K562 (cell line): ENCODE measurements around the gene FAM234B. TPM values are rescaled to one million over a fixed set of nuclear protein-coding genes. Genes with fewer than 3 reads are reported as not detected.

Experiments used
- ATAC-seq: fragments of 200-7000 bp; cut with Tn5 transposase; 3 replicates; pipeline ENCODE4 v1.9.1; 2020; ENCODE audit warnings: moderate library complexity
- BruUV-seq: library from RNA; stranded (reverse); fragments of 400-500 nt; replicated peaks from 2 replicates; lab custom pipeline; 2021; lab: Mats Ljungman, UMichigan
- CTCF ChIA-PET: fragments of 300-600 bp; formaldehyde crosslinking; extraction: SDS; loops from one replicate; lab custom pipeline; 2021; ENCODE audit warnings: low intra/inter-chr PET ratio; lab: Yijun Ruan, JAX
- POLR2A ChIA-PET: fragments of 300-600, 350-650 bp; sonication (Branson Sonifier 250); formaldehyde crosslinking; extraction: SDS; loops from one replicate; lab custom pipeline; 2021; ENCODE audit warnings: antibody characterized with exemption, inconsistent platforms; lab: Yijun Ruan, JAX
- DNase-seq, 4 experiments: peaks; one replicate each; pipeline versions ENCODE4 v3.0.0 to v3.0.0-alpha.2; 2011 to 2018; ENCODE audit warnings: low spot score in 3 of 4, mixed read lengths in 3 of 4; ENCODE audit errors: extremely low read depth in 1 of 4
- FAIRE-seq: peaks from 2 replicates; lab custom pipeline; 2011; peaks lifted over from hg19 to GRCh38; lab: Jason Lieb, UNC
- H2AFZ ChIP-seq: 2 replicates; pipeline ENCODE4 v1.6.0; 2011; ENCODE audit warnings: low read depth, low read length, control low read depth, inconsistent platforms
- H3K27ac ChIP-seq: fragments of 200-600 bp; 3 replicates; pipeline ENCODE4 v1.8.0; 2011; ENCODE audit warnings: low read depth, mild to moderate bottlenecking, control low read depth, inconsistent platforms, low read length, moderate library complexity, mixed read lengths; ENCODE audit errors: extremely low read depth
- H3K27me3 ChIP-seq, 2 experiments: fragments of 300-600 bp in 1 of 2; 2 replicates in 1 of 2; 3 replicates in 1 of 2; pipeline versions ENCODE4 v1.6.0 to v1.8.0; 2011; ENCODE audit warnings: inconsistent platforms in 2 of 2, low read length in 2 of 2, mild to moderate bottlenecking in 1 of 2, mixed read lengths in 1 of 2, moderate library complexity in 1 of 2; ENCODE audit not compliant: control insufficient read depth in 2 of 2, insufficient read depth in 2 of 2
- H3K36me3 ChIP-seq: fragments of 300-600 bp; 3 replicates; pipeline ENCODE4 v1.8.0; 2011; ENCODE audit warnings: mild to moderate bottlenecking, low read length, inconsistent platforms; ENCODE audit not compliant: control insufficient read depth, insufficient read depth
- H3K4me1 ChIP-seq, 2 experiments: fragments of 200-600 bp in 1 of 2; replicated peaks in 1 of 2; 2 replicates in 1 of 2; 3 replicates in 1 of 2; pipeline versions ENCODE4 v1.5.1 to v1.8.0; 2011; ENCODE audit warnings: inconsistent platforms in 2 of 2, low read length in 2 of 2, mild to moderate bottlenecking in 1 of 2, mixed read lengths in 1 of 2, moderate library complexity in 1 of 2; ENCODE audit not compliant: control insufficient read depth in 2 of 2, insufficient read depth in 2 of 2
- H3K4me2 ChIP-seq: 2 replicates; pipeline ENCODE4 v1.6.1; 2011; ENCODE audit warnings: low read length, control low read depth, inconsistent platforms, mixed read lengths; ENCODE audit not compliant: insufficient read depth
- H3K4me3 ChIP-seq: fragments of 200-600 bp; sonication (generic), shearing (Covaris generic); 2 replicates; pipeline ENCODE4 v1.5.1; 2016; ENCODE audit warnings: control low read depth, inconsistent platforms
- H3K79me2 ChIP-seq: fragments of 200-600 bp; 3 replicates; pipeline ENCODE4 v1.8.0; 2011; ENCODE audit warnings: low read length, inconsistent platforms; ENCODE audit not compliant: control insufficient read depth, insufficient read depth
- H3K9ac ChIP-seq, 2 experiments: 2 replicates each; pipeline versions ENCODE4 v1.6.0 to v1.6.1; 2011; ENCODE audit warnings: low read depth in 2 of 2, low read length in 2 of 2, control low read depth in 1 of 2, inconsistent platforms in 1 of 2, mild to moderate bottlenecking in 1 of 2, mixed read lengths in 1 of 2; ENCODE audit not compliant: insufficient read depth in 1 of 2
- H3K9me1 ChIP-seq: one replicate; pipeline ENCODE4 v1.6.0; 2011; ENCODE audit warnings: inconsistent platforms, mild to moderate bottlenecking, low read length, moderate library complexity; ENCODE audit not compliant: control insufficient read depth, insufficient read depth
- H3K9me3 ChIP-seq: replicated peaks from 2 replicates; pipeline ENCODE4 v1.5.1; 2011; ENCODE audit warnings: low read depth, low read length, inconsistent platforms; ENCODE audit not compliant: control insufficient read depth, insufficient read depth
- H4K20me1 ChIP-seq: replicated peaks from 2 replicates; pipeline ENCODE4 v1.6.1; 2011; ENCODE audit warnings: low read length, inconsistent platforms, mixed read lengths; ENCODE audit not compliant: control insufficient read depth, insufficient read depth
- CBX2 ChIP-seq: fragments of 200-600 bp; sonication (generic); IDR thresholded peaks from one replicate; pipeline ENCODE4 v1.6.1; 2012; ENCODE audit warnings: mild to moderate bottlenecking, low read length, inconsistent platforms; ENCODE audit not compliant: insufficient read depth, poor library complexity, severe bottlenecking
- ETS2 ChIP-seq: IDR thresholded peaks from 2 replicates; pipeline ENCODE4 v1.6.1; 2016; ENCODE audit warnings: borderline replicate concordance, missing genetic modification characterization, mild to moderate bottlenecking, moderate library complexity, missing compliant biosample characterization; ENCODE audit not compliant: poor library complexity, severe bottlenecking
- KHSRP ChIP-seq: fragments of 450-650 bp; IDR thresholded peaks from 2 replicates; pipeline ENCODE4 v1.6.1; 2017
- PRMT5 ChIP-seq: sonication (generic); formaldehyde crosslinking; IDR thresholded peaks from 2 replicates; pipeline ENCODE4 v1.5.0; 2020; ENCODE audit warnings: missing genetic modification reagents
- ZNF696 ChIP-seq: fragments of 250-450 bp; sonication (Bioruptor Pico); conservative IDR thresholded peaks from 2 replicates; pipeline ENCODE4 v1.4.0; 2020; ENCODE audit warnings: mild to moderate bottlenecking, moderate library complexity
- WGBS: fragments of 100-300 bp; shearing (Covaris generic); methylation state at CpG from one replicate; pipeline ENCODE4 v1.1.6; 2016; ENCODE audit warnings: low coverage, mixed read lengths; ENCODE audit not compliant: insufficient coverage; ENCODE audit errors: missing lambda C conversion rate; 5-methylcytosine and 5-hydroxymethylcytosine counted together
- in situ Hi-C: fragments of 300-500 bp; cut with MboI; formaldehyde crosslinking; loops from 4 replicates; pipeline ENCODE4 v1.15.0; 2018; ENCODE audit warnings: inconsistent platforms, mixed read lengths
- intact Hi-C: fragments of 100-400 bp; cut with micrococcal nuclease; formaldehyde crosslinking; loops from 2 replicates; pipeline ENCODE4 v1.14.2; 2022
- polyA plus RNA-seq, 8 experiments: library from polyadenylated mRNA; depleted of rRNA in 4 of 8; stranded (reverse) in 5 of 8; unstranded in 3 of 8; fragments of >200 nt; fragmentation: Nextera tagmentation in 2 of 8; fragmentation: Illumina TruSeq in 1 of 8; extraction: Ambion mirVana in 2 of 8; extraction: Trizol in 1 of 8; gene quantifications; 2 replicates each; pipeline versions ENCODE4 v1.2.1 to v1.2.3, GENCODE V29; 2011 to 2014; ENCODE audit warnings: inconsistent platforms in 1 of 8, missing spikeins in 1 of 8
- total RNA-seq, 7 experiments: library from RNA; depleted of rRNA in 6 of 7; stranded (reverse); fragments of >200 nt in 6 of 7; fragmentation: Illumina TruSeq in 2 of 7; extraction: Trizol in 2 of 7; gene quantifications; 2 replicates each; pipeline versions ENCODE4 v1.2.1 to v1.2.3, GENCODE V29; 2011 to 2021; ENCODE audit warnings: low replicate concordance in 1 of 7
- TF ChIP-seq, protein P1 (sequence below), 3 experiments: fragments of 200-800 bp in 1 of 3; sonication (Bioruptor generic) in 1 of 3; sonication (generic) in 1 of 3; formaldehyde crosslinking in 1 of 3; IDR thresholded peaks; 2 replicates each; pipeline versions ENCODE4 v1.6.1 to v1.8.0; 2016 to 2022; ENCODE audit warnings: mild to moderate bottlenecking in 2 of 3, missing compliant biosample characterization in 2 of 3, missing genetic modification characterization in 2 of 3, missing genetic modification reagents in 1 of 3
- TF ChIP-seq, protein P2 (sequence below): sonication (generic); formaldehyde crosslinking; IDR thresholded peaks from 2 replicates; pipeline ENCODE4 v1.8.1; 2023; ENCODE audit warnings: mild to moderate bottlenecking, missing genetic modification reagents
- TF ChIP-seq, protein P3 (sequence below), 2 experiments: fragments of 150-350 bp in 1 of 2; IDR thresholded peaks; 2 replicates each; pipeline ENCODE4 v1.6.1; 2012 to 2016; ENCODE audit warnings: low read depth in 2 of 2, low read length in 2 of 2, mild to moderate bottlenecking in 1 of 2, moderate library complexity in 1 of 2
- TF ChIP-seq, protein P4 (sequence below): fragments of 250-450 bp; sonication (Bioruptor Pico); IDR thresholded peaks from 2 replicates; pipeline ENCODE4 v1.9.0; 2021; ENCODE audit warnings: mild to moderate bottlenecking, inconsistent platforms

The FAM234B gene
- total and polyA plus RNA-seq, 9 of the 15 experiments (the other 6 are each of a cell fraction or from before 2014, with no cell fraction given): 1.00 to 4.3 (median 2.0) TPM

DNA sequence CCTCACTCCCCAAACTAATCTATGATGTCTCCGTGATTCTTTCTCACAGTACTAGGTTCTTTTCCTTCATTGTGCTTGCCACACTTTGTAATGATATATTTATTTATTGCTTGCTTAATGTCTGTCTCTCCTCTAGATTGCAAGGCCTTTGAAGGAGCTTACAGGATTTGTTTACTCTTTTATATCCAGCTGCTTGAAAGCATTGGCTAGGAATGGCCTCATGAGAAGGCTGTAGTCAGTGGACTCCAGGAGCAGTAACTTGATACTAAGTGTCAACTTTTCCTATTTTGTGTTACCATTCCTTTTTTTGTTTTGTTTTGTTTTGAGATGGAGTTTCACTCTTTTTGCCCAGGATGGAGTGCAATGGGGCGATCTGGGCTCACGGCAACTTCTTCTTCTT, 7.3 kb upstream of the FAM234B start (continued):
- TF ChIP-seq, protein P1, sequence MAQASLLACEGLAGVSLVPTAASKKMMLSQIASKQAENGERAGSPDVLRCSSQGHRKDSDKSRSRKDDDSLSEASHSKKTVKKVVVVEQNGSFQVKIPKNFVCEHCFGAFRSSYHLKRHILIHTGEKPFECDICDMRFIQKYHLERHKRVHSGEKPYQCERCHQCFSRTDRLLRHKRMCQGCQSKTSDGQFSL (CRISPR knock-in tag; IDR thresholded peaks at IDR 0.05): no peak
- TF ChIP-seq, protein P1 (tag; IDR thresholded peaks at IDR 0.05): no peak
- TF ChIP-seq, protein P2, sequence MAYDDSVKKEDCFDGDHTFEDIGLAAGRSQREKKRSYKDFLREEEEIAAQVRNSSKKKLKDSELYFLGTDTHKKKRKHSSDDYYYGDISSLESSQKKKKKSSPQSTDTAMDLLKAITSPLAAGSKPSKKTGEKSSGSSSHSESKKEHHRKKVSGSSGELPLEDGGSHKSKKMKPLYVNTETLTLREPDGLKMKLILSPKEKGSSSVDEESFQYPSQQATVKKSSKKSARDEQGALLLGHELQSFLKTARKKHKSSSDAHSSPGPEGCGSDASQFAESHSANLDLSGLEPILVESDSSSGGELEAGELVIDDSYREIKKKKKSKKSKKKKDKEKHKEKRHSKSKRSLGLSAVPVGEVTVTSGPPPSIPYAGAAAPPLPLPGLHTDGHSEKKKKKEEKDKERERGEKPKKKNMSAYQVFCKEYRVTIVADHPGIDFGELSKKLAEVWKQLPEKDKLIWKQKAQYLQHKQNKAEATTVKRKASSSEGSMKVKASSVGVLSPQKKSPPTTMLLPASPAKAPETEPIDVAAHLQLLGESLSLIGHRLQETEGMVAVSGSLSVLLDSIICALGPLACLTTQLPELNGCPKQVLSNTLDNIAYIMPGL: no peak
- TF ChIP-seq PRMT5 (CRISPR knock-in tag) (no peak), ETS2 (no peak), KHSRP (no peak)

DNA sequence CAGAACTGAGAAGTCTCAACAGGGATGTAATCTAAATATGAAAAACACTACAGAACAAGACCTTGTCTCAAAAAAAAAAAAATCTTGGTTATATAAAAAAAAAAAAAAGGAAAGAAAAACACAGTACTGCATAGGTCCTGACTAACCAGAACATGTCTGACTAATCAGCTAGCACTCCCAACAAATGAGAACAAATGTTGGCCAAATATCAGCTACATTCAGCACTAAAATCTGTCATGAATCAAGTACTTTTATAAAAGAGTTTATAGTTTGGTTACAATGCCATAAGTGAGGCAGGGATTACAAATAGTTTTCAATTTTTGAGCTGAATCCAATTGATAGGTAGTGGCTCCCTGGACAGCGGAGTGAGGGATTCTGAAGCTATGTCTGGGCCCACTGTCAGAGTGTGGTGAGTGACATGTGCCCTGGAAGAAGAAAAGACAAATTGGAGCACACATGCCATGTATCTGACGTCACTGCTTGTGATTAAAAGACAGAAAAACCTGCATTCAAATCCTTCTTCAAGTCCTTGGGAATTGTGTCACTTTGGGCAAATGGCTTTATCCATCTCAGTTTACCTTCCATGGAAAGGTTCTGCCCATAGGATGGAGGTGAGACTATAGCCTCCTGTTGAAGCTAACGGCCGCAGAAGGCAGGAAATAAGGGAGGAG, 5.6 kb upstream of the FAM234B start:
- no TSS peak for BruUV-seq
- ATAC-seq (no peak), FAIRE-seq (no peak), DNase-seq (no peak)
- in situ Hi-C loops: no loop called here
- Histone ChIP-seq H4K20me1 (no peaks in the 10 kb centered on the region), H3K4me1 (no peaks in the 10 kb centered on the region), H3K9me3 (no peaks in the 10 kb centered on the region), H3K79me2 (no peaks in the 10 kb centered on the region), H3K9me1 (no peaks in the 10 kb centered on the region), H3K27ac (no peak overlapping the region), H3K27me3 (no peaks in the 10 kb centered on the region), H3K9ac (no peak overlapping the region), H3K36me3 (no peaks in the 10 kb centered on the region), H2AFZ (no peak overlapping the region), H3K4me2 (no peak overlapping the region), H3K4me3 (no peak overlapping the region)
- ChIA-PET POLR2A (no interaction called here), CTCF (no interaction called here)
- WGBS: 11% methylated on average over 3 of the region's 4 CpGs
- intact Hi-C loops: no loop called here
- TF ChIP-seq, protein P3, sequence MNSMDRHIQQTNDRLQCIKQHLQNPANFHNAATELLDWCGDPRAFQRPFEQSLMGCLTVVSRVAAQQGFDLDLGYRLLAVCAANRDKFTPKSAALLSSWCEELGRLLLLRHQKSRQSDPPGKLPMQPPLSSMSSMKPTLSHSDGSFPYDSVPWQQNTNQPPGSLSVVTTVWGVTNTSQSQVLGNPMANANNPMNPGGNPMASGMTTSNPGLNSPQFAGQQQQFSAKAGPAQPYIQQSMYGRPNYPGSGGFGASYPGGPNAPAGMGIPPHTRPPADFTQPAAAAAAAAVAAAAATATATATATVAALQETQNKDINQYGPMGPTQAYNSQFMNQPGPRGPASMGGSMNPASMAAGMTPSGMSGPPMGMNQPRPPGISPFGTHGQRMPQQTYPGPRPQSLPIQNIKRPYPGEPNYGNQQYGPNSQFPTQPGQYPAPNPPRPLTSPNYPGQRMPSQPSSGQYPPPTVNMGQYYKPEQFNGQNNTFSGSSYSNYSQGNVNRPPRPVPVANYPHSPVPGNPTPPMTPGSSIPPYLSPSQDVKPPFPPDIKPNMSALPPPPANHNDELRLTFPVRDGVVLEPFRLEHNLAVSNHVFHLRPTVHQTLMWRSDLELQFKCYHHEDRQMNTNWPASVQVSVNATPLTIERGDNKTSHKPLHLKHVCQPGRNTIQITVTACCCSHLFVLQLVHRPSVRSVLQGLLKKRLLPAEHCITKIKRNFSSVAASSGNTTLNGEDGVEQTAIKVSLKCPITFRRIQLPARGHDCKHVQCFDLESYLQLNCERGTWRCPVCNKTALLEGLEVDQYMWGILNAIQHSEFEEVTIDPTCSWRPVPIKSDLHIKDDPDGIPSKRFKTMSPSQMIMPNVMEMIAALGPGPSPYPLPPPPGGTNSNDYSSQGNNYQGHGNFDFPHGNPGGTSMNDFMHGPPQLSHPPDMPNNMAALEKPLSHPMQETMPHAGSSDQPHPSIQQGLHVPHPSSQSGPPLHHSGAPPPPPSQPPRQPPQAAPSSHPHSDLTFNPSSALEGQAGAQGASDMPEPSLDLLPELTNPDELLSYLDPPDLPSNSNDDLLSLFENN (IDR thresholded peaks at IDR 0.05; ENCODE audit: low read depth in 2 of 2, low read length in 2 of 2): no peak
- TF ChIP-seq CBX2 (no peak), ZNF696 (no peak)
- TF ChIP-seq, protein P4, sequence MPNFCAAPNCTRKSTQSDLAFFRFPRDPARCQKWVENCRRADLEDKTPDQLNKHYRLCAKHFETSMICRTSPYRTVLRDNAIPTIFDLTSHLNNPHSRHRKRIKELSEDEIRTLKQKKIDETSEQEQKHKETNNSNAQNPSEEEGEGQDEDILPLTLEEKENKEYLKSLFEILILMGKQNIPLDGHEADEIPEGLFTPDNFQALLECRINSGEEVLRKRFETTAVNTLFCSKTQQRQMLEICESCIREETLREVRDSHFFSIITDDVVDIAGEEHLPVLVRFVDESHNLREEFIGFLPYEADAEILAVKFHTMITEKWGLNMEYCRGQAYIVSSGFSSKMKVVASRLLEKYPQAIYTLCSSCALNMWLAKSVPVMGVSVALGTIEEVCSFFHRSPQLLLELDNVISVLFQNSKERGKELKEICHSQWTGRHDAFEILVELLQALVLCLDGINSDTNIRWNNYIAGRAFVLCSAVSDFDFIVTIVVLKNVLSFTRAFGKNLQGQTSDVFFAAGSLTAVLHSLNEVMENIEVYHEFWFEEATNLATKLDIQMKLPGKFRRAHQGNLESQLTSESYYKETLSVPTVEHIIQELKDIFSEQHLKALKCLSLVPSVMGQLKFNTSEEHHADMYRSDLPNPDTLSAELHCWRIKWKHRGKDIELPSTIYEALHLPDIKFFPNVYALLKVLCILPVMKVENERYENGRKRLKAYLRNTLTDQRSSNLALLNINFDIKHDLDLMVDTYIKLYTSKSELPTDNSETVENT (CRISPR knock-in tag): no peak
